UCSD-AML1 (cell line): Measurements from ENCODE around the gene ADAP1.

Source experiments
- DNase-seq: peaks from one replicate; lab custom pipeline; 2025; ENCODE audit not compliant: unreplicated experiment; lab: John Stamatoyannopoulos, UW

The ADAP1 gene

DNA sequence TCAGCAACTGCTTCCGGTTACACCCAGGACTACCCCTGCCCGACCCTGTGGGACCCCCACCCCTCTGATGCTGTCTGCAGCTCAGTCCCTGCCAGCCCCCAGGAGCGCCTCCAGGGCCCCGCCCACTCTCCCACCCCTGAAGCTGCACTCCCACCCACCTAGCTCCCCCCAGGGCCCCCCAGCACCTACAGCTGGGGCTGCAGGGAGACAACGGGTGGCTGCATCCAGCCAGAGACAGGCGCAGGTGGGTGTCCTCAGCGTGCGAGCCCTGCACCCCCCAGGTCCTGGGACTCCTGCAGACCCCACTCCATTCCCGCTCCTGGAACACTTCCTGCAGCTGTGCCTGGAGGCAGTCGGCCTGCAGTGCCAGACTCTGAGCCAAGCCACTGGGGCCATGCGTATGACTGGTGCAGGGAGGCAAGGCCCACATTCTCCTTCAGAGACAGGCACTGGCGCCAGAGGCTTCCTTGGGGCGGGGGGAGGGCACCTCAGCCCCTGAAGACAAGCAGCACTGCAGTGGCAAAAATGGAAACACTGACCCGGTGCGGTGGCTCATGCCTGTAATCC, 34.6 kb upstream of the ADAP1 start:
- no peak for DNase-seq

DNA sequence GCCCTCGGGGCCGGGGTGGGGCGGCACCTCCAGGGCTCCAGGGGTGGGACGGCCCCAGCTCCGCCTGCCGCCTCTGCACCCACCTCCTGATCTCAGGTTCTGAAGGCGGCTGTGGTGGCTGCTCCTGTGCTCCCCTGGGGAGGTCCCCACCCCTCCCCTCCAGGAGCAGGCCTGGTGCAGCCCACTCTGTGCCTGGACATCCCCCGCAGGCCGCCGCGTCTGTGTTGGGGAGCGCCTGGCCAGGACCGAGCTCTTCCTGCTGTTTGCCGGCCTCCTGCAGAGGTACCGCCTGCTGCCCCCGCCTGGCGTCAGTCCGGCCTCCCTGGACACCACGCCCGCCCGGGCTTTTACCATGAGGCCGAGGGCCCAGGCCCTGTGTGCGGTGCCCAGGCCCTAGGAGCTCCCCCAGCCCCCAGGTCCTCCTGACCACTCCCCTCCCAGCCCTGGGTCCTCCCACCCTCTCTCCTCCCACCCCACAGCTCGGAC, 34.0 kb upstream of the ADAP1 start:
- DNase-seq, result no peak

DNA sequence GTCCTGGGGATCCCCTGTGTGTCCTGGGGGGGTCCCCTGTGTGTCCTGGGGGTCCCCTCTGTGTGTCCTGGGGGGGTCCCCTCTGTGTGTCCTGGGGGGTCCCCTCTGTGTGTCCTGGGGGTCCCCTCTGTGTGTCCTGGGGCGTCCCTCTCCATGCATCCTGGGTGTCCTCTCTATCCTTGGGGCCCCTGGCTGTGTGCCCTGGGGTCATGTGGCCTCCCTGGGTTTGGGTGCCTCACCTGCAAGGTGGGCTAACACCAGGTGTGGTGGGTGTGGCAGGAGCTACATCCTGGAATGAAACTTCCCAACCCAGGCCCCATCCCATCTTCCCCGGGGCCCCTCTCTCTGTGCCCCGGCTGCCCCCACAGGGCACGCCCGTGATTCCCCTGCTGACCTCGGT, 33.4 kb upstream of the ADAP1 start:
- no peak for DNase-seq

DNA sequence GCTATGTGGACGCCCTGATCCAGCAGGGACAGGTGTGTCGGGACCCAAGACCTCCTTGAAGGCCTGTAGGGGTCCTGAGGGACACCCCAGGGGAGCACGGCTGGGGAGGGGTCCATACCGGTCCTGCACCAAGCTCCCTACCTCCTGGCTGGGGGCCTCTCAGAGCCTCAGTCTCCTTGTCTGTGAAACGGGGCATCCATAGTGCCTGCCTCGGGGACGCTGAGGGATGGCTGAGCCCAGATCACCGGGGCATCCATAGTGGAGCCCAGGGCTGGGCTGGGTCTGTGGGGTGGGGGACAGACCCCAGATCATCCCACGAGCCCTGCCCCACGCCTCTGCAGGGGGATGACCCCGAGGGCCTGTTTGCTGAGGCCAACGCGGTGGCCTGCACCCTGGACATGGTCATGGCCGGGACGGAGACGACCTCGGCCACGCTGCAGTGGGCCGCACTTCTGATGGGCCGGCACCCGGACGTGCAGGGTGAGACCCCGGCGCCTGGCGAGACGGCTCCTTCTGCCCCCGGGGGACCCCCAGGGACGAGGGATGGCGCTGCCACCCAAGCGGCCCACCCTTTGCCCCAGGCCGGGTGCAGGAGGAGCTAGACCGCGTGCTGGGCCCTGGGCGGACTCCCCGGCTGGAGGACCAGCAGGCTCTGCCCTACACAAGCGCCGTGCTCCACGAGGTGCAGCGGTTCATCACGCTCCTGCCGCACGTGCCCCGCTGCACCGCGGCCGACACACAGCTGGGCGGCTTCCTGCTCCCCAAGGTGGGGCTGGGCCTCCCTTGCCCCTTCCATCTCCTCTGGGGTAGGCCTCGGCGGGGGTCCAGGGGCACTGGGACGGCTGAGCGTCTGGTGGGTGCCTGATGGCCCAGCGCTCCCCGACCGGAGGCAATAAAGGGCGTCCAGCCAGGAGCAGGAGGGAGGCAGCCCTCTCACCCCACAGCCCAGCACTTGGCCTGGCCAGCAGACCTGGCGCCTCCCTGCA, 32.6 kb upstream of the ADAP1 start:
- no peak for DNase-seq

DNA sequence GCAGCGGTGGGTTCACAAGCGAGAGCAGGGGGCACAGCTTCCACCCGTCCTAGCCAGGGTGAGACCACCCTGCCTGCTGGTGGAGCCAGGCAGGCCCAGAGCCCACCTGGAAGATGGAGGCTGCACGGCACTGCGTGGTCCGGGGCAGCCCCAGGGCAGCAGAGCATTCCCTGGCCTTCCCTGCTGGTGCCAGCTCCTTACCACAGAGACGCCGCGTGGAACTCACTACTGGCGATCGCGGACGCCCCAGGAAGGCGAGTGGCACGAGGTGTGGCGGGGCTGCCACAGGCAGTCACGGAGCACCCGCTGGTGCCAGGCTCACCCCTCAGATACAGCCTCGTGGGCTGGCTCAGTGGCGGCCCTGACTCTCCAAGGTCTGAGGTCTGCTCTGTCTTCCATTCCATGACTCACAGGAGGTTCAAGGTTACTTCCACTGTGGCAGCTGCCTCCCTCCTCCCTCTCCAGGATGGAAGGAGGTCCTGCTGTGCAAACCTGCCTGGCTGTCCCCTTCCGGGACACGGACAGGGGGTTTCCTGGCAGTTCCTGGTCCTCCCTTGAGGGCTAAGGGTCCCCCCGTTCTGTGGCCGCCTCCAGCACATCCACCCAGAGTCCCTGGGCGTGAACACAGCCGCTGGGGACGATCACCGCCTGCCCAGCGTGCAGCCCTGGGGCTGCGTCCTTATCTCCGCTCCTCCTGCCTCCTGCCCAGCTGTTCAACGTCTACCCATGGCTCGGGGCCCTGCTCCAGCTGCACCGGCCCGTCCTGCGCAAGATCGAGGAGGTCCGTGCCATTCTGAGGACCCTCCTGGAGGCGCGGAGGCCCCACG, 31.6 kb upstream of the ADAP1 start:
- DNase-seq, result no peak

DNA sequence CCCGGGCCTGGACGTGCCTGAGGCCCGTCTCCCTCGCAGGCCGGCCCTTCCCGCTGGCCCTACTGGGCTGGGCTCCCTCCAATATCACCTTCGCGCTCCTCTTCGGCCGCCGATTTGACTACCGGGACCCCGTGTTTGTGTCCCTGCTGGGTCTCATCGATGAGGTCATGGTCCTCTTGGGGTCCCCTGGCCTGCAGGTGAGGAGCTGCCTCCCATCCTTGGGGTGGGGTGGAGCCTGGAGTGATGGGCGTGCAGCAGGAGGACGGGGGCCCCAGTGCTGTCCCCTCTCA, 30.6 kb upstream of the ADAP1 start:
- no peak for DNase-seq

DNA sequence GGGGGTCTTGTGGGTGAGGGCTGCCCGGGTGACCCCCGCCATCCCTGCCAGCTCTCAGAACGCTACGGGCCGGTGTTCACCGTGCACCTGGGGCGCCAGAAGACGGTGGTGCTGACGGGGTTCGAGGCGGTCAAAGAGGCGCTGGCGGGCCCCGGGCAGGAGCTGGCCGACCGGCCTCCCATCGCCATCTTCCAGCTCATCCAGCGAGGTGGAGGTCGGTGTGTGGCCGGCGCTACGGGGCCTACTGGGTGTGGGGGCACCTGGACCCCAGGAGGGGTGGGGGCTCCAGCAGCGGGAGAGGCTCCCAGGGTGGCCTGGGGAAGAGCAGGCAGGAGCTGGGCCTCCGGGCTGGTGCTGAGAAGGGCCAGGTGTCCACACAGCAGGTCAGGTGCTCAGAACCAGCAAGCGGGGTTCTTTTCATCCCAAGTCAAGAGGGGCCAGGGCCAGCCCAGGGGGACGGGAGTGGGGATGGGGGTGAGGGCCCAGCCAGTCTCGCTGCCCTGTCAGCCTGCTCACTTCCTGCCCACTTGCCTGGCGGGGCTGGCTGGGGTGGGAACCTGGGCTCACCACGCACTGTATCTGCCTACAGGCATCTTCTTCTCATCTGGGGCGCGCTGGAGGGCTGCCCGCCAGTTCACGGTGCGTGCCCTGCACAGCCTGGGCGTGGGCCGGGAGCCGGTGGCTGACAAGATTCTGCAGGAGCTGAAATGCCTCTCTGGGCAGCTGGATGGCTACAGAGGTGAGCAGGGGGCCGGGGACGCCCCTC, 30.1 kb upstream of the ADAP1 start:
- no peak for DNase-seq

DNA sequence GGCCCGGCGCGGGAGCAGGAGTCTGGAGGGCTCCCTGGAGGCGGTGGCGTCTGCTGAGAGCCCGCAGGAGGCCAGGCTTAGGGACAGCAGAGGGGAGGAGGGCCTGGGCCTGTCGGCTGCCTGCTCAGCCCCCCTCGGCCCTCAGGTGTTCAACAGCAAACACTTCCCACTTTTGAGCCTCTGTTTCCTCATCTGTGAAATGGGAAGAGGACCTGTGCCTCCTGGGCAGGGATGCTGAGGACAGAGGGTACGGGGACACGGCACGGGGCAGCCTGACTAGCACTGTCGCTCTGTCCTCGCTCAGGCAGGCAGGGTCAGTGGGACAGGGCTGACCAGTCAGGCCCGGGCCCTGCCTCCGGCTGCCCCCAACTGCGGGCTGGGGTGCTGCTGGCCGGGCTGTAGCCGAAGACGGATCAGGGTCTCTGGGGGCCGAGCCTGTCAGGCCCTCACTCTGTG, 29.2 kb upstream of the ADAP1 start:
- no peak for DNase-seq

DNA sequence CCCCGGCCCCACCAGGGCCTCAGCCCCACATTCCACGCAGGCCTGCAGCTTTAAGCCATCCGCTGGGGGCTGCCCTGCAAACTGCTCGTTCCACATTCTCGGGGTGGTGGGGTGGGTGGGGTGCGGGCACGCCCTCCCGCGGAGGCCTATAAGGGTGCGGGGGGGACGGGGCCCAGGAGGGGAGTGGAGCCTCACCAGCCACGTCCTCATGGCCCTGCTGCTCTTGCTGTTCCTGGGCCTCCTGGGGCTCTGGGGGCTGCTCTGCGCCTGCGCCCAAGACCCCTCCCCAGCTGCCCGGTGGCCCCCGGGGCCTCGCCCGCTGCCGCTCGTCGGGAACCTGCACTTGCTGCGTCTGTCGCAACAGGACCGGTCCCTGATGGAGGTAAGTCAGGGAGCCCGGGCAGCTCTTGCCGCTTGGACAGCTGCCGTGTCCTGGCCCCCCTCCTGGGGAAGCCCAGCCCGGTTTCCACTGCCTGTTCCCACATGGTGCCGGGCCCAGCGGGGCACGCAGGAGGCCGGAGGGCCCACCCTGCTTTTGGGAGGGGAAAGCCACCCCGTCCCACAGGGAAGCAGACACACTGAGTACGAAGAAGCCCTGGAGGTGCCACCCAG, 28.6 kb upstream of the ADAP1 start, which contains the start of gene CYP2W1:
TSS of gene CYP2W1 (plus strand) at position 178 of the 612 bp plus-strand sequence. CDS start at position 209, 31 bp downstream.
- DNase-seq, result no peak

DNA sequence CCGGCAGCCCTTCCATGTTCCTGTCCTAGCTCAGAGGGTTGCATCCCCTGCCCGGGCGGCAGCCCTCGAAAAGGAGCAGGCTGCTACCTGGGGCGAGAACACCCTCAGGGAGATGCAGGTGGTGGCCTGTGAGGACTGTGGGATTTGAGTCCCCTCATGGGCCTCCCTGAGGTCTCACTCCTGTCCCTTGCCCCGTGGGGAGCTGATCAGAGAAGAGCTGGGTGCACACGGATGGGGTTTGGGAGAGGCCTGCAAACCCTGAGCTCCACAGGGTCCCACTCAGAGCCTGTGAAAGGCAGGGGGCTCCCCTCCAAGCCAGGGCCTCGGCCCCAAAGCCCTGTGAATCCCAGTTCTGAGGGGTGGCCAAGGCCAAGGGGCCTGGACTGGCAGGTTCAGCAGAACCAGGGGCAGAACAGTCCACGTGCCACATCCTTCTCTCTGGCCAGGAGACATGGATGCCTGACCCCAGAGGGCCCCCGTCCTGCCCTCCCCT, 28.1 kb upstream of the ADAP1 start:
- DNase-seq, result no peak

DNA sequence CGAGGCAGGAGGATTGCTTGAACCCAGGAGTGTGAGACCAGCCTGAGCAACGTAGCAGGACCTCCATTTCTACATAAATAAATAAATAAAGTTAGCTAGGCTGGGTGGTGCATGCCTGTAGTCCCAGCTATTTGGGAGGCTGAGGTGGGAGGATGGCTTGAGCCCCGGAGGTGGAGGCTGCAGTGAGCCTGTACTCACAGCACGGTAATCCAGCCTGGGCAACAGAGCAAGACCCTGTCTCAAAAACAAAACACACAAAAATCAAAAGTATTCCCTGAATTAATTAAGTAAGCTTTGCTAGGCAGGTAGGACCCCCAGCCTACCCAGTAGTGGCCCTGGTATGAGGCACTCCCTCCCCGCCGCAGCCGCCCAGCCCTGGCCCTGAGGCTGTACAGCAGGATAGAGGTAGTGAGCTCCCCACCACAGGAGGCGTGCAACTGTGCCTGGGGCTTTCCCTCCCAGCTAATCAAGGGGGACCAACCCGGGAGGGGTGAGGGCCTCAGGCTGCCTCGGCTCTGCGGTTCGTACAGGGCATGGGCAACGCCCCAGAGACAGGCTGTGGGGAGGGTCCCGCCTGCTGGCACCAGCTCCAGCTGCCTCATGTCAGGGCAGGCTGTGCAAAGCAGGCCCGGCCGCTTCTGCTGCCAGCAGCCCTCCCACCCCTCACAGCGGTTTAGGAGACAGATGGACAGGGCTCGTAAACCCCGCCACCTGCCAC, 27.5 kb upstream of the ADAP1 start:
- DNase-seq, result no peak

DNA sequence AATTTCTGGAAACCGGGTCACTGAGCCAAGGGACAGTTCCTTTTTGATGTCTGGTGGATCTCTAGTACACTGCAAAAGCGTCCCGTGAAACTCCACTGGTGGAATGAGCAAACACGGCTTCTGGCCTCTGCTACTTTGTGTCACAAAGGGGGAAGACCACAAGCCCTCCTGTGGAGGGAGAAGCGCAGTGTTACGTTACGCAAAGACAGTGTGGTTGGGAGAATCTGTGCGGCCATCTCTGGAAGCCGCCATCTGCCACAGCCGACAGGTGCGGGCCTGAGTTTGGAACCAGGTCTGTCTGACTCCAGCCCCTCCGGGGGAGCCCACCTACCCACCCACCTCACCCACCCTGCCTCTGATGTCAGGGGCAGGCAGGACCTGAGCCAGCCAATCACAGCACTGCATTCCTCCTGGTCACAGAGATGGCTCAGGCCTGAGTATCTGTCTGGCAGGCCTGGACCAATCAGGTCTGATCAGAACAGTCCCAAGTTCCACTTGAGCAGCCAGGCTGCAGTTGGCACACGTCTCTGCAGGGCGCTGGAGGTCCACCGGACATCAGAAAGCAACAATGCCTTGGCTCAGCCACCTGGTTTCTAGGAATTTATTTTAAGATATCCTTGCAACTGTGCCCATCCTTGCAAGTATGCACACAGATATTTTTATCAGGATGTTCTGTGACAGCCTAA, 25.5 kb upstream of the ADAP1 start:
- DNase-seq, result no peak

DNA sequence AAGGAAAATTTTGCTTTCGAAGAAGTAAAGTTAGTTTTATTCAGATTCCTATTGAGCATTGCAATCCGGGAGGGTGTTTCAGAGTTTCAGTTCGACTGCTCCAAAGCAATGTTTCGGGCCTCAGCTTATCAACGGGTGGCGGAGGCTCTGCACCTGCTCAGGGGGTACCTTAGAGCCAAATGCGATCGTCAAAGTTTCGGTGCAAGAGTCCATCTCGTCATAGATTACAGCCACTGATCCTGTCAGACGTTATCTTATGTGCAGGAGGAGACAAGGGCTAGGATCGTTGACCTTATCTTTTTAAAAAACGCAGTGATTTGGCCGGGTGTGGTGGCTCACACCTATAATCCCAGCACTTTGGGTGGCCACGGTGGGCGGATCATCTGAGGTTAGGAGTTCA, 24.7 kb upstream of the ADAP1 start:
- DNase-seq, result no peak

DNA sequence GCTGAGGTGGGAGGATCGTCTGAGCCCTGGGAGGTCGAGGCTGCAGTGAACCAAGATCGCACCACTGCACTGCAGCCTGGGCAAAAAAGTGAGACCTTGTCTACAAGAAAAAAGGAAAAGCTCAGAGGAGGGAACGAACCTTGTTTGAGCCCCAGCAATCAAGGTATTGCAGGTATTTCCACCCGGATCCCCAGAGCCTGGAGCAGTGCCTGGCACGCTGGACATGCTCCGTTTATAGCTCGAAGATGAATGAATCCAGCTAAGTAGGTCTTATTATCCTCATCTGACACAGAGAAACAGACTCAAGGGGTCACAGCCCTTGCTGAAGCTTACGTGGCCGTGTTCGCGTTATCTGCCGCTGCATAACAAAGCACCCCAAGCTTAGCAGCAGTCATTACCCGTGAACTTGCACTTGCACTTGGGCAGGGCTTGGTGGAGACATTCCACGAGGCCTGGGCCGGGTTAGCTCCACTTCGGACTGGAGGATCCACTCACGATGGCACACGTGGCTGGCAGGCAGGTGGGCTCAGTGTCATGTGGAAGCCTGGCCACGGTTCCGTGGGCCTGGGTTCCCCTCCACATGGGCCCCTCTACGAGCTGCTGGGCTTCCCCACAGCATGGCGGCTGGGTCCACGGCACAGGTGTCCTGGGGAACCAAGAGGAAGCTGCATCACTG, 24.1 kb upstream of the ADAP1 start:
- DNase-seq, result no peak

DNA sequence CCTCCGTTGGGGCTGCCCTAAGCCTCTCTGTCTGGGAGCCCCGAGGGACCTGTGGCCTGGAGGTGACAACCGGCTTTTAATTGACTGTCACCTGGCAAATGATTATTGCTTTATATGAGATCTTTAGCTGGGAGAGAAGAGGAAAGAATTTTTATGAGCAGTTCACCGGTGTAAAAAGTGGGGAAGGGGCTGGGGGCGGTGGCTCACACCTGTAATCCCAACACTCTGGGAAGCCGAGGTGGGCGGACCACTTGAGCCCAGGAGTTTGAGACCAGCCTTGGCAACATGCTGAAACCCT, 23.5 kb upstream of the ADAP1 start:
- no peak for DNase-seq

DNA sequence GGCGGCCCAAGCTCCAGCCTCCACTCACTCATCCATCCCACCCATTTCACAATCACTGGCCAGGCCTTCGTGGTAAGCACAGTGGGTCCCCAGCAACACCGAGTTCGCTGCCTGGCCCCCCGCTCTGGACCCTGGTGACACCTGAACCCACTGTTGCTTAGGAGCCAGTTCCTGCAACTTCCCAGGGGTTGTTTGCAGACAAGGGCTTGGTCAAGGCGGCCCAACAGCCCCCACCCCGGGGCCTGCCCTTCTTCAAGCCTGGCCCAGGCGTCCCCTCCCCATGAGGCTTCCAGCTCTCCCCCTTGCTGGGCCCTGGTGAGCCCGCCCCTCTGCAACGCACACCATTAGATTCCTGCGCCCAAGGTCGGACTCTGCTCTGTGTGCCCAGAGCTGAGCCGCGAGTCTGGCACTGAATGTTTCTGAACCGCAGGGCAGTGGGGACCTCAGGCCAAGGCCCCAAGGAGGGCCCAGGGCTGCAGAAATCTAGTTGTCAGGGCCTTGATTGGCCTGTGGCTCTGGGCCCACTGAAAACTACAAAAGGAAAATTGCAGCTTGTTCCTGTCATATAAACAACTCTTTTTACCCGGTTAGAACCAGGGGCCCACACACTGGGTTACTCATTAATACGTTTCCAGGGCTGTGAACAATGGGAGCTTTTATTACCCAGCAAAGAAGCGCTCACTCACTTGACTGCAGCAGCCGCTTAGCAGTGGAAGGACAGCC, 23.0 kb upstream of the ADAP1 start:
- no peak for DNase-seq

DNA sequence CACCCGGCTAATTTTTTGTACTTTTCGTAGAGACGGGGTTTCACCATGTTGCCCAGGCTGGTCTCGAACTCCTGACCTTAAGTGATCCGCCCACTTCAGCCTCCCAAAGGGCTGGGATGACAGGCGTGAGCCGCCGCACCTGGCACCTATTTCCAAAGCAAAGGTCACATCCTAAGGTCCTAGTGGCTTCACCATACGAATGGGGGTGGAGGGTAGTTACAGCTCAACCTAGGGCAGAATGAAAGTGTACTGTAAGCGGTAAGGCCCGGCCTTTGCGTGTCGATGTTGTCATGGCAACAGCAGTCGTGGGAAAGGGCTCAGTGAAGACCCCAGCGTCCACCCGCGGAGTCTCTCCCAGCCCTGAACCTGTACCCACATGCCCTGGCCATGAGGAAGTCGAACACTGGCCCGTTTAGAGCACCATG, 22.4 kb upstream of the ADAP1 start:
- no peak for DNase-seq
